RWPE1 (cell line): ENCODE measurements around the gene SBK3.
A peak's percentile ranks its signal among the peaks of the same experiment; 100 is the strongest.

ENCODE experiments used
- CTCF ChIA-PET: fragments of 350-600 bp; sonication (Branson Sonifier 250); formaldehyde crosslinking; extraction: SDS; loops from one replicate; lab custom pipeline; 2021; lab: Yijun Ruan, JAX
- POLR2A ChIA-PET: fragments of 400-600 bp; formaldehyde crosslinking; extraction: SDS; loops from one replicate; lab custom pipeline; 2020; ENCODE audit warnings: antibody characterized with exemption; ENCODE audit not compliant: low non-redundant PET; lab: Yijun Ruan, JAX
- DNase-seq: peaks from one replicate; pipeline ENCODE4 v3.0.0; 2012; ENCODE audit warnings: low spot score
- H3K27ac ChIP-seq: fragments of 450-650 bp; 2 replicates; pipeline ENCODE4 v1.5.1; 2017
- CTCF ChIP-seq: fragments of 450-650 bp; conservative IDR thresholded peaks from 2 replicates; pipeline ENCODE4 v1.5.1; 2017; ENCODE audit warnings: low read depth, mild to moderate bottlenecking

The SBK3 gene

GRCh38 chr19:55493052-55493644 is 52.2 kb downstream of the SBK3 start:
- TF ChIP-seq CTCF, result no peak
- peak overlapping the region; percentile 10; the same call in 1 of the 2 replicates for H3K27ac ChIP-seq
- DNase-seq, result no peak
- ChIA-PET POLR2A (no interaction called here), CTCF (interaction anchor here (0.5 to 1.3 kb wide), 2 partner anchors 10 to 123 kb away, joined by 3 to 5 read pairs; partner anchors contain the start of gene IL11)

DNA sequence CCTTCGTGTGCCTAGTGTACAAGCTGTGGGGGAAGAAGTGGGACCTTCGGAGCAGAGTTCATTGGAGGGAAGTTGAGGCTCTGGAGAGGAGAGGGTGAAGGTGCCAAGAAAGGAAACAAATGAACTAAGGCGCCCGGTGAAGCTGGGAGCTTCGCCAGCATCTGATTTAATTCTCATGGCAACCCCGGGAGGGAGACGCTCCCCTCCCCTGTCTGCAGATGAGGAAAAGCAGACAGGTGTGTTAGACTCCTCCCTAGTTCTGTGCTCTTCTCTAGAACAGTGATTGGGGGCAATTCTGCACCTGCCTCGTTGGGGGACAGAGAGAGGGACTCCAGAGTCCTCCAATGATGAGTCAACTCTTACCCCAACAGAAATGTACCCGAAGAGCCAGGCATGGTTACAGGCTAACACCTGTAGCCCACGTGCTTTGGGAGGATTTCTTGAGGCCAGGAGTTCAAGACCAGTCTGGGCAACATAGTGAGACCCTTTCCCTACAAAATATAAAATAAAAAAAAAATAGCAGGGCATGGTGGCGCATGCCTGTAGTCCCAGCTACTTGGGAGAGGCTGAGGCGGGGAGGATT is 52.9 kb downstream of the SBK3 start:
- H3K27ac ChIP-seq, result peak overlapping the region; percentile 99
- no peak for DNase-seq
- ChIA-PET POLR2A (no interaction called here), CTCF (interaction anchor here (0.6 to 1.7 kb wide), 2 partner anchors 11 to 13 kb away, joined by 3 to 11 read pairs; no protein-coding TSS in a partner anchor)
- no peak for TF ChIP-seq CTCF

DNA sequence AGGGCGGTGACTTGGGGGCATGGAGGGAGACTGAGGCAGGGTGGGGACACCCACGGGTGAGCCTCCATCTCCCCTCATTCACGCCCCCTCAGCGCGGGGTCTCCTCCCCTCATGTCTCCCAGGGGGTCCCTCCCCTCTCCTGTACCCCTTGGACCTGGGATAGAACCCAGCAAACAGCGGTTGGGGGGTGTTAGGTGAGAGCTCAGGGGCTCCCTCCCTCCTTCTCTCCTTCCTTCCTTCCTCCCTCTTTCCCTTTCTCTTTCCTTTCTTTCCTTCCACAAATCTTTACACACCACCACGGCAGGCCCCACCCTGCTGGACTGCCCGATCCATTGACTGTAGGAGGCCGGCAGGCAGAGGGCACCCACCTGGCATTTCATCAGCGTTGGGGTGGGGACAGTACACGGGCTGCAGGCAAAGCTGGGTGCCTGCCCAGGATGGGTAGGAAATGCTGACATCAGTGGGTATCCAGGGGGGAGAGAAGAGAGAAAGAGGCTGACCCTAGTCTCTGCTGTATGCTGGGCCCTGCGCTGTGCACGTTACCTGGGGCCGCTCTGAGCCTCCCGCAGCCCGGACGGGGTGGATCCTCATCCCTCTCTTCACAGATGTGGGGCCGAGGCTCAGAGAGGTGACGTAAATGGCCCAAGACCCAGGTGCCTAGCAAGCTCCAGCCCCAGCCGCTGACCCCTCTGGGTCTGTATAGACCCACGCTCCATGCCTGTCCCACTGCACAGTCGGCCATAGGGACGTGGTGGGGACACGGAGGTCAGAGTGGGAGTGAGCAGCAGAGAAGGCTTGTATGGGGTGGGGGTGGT is 53.6 kb downstream of the SBK3 start:
- POLR2A ChIA-PET, result interaction anchor here (0.6 kb wide), 1 partner anchor 133 kb away, joined by 3 read pairs; the partner anchor contains the start of gene ZNF784
- TF ChIP-seq CTCF, result no peak
- peak overlapping the region; percentile 99 for H3K27ac ChIP-seq
- CTCF ChIA-PET, result interaction anchor here (0.6 to 1.7 kb wide), 3 partner anchors 12 to 211 kb away, joined by 3 to 11 read pairs (median 3); no protein-coding TSS in a partner anchor
- no peak for DNase-seq
